GM12873 (cell line): ENCODE measurements around the gene PBX2.

Source experiments
- CTCF ChIP-seq: IDR thresholded peaks from 2 replicates; pipeline ENCODE4 v1.5.1; 2012; ENCODE audit warnings: low read depth, mild to moderate bottlenecking, moderate library complexity, low read length, control low read depth; ENCODE audit not compliant: insufficient read depth; ENCODE audit errors: missing control alignments

PBX2 gene

GRCh38 chr6:32140420-32141046 is 49.5 kb downstream of the PBX2 start:
- no peak for TF ChIP-seq CTCF

GRCh38 chr6:32139590-32139989 is 50.4 kb downstream of the PBX2 start:
- TF ChIP-seq CTCF, result no peak

- no peak for TF ChIP-seq CTCF
These were observed 52.5 kb downstream of the PBX2 start for GRCh38 chr6:32137454-32137853.
